ENCODE data around the gene PML.

Gene PML

GRCh38 chr15:74024687-74025086, 30.2 kb downstream of the PML start:
- TF ChIP-seq CTCF (IDR thresholded peaks at IDR 0.05; ENCODE audit: insufficient read depth, low read depth, low read length, missing control alignments) = no peak
- DNase-seq (ENCODE audit: low read depth) = no peak
- H3K4me3 ChIP-seq (ENCODE audit: low read length) = no peak overlapping the region

GRCh38 chr15:74025436-74025835, 30.9 kb downstream of the PML start:
- no peak overlapping the region for H3K4me3 ChIP-seq (ENCODE audit: low read length)
- TF ChIP-seq CTCF (IDR thresholded peaks at IDR 0.05; ENCODE audit: insufficient read depth, low read depth, low read length, missing control alignments) = no peak
- no peak for DNase-seq (ENCODE audit: low read depth)

DNA sequence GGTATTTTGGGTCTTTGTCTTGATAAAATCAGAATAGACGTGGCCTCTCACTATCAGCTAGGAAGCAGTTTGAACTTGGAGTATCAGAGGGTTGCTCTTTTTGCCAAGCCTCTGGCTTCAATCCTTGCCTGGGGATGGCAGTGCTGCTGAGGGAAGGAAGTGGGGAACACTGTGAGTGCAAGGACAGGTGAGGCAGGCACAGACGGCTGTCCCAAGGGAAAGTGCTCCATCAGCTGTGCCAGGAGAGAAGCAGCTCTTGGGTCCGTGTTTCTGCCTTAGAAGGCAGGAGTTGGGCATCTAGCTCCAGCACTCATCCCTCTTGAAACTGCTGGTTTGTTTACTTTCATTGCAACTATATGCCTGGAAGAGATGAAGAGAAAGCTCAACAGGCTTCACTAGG, 33.2 kb downstream of the PML start:
- no peak for DNase-seq (ENCODE audit: low read depth)
- TF ChIP-seq CTCF (IDR thresholded peaks at IDR 0.05; ENCODE audit: insufficient read depth, low read depth, low read length, missing control alignments) = no peak
- no peak overlapping the region for H3K4me3 ChIP-seq (ENCODE audit: low read length)

DNA sequence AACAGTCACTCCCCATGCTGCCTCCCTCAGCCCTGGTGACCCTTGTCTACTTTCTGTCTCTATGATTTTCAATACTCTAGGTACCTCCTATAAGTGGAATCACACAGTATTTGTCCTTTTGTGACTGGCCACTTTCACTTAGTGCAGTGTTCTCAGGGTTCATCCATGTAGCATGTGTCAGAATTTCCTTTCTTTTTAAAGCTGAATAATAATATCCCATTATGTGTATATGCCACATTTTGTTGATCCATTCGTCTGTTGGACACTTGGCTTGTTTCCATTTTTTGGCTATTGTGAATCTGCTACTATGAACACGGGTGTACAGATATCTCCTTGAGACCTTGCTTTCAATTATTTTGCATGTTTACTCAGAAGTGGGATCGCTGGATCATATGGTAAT, 34.1 kb downstream of the PML start:
- no peak for TF ChIP-seq CTCF (IDR thresholded peaks at IDR 0.05; ENCODE audit: insufficient read depth, low read depth, low read length, missing control alignments)
- H3K4me3 ChIP-seq (ENCODE audit: low read length) = no peak overlapping the region
- no peak for DNase-seq (ENCODE audit: low read depth)

- no peak for TF ChIP-seq CTCF (IDR thresholded peaks at IDR 0.05; ENCODE audit: insufficient read depth, low read depth, low read length, missing control alignments)
- DNase-seq (ENCODE audit: low read depth) = no peak
- no peak overlapping the region for H3K4me3 ChIP-seq (ENCODE audit: low read length)
Observed at GRCh38 chr15:74032046-74032445, 37.5 kb downstream of the PML start.

GRCh38 chr15:74032606-74033561, 38.4 kb downstream of the PML start:
- H3K4me3 ChIP-seq (ENCODE audit: low read length) = no peak overlapping the region
- no peak for DNase-seq (ENCODE audit: low read depth)
- no peak for TF ChIP-seq CTCF (IDR thresholded peaks at IDR 0.05; ENCODE audit: insufficient read depth, low read depth, low read length, missing control alignments)

Measured in epithelial cell of esophagus (primary cell).